ENCODE results near the gene ASPN.
A peak's percentile ranks its signal among the peaks of the same experiment; 100 is the strongest.

ASPN gene

GRCh38 chr9:92406477-92406876 lies 75.8 kb downstream of the ASPN start:
- DNase-seq: peak; percentile 57
